ENCODE results near the gene KMT5B. TPM values are rescaled to one million over a fixed set of nuclear protein-coding genes. Genes with fewer than 3 reads are reported as not detected.

The KMT5B gene
- total RNA-seq, 1 experiment from 2014 or later, result 43.8 TPM

DNA sequence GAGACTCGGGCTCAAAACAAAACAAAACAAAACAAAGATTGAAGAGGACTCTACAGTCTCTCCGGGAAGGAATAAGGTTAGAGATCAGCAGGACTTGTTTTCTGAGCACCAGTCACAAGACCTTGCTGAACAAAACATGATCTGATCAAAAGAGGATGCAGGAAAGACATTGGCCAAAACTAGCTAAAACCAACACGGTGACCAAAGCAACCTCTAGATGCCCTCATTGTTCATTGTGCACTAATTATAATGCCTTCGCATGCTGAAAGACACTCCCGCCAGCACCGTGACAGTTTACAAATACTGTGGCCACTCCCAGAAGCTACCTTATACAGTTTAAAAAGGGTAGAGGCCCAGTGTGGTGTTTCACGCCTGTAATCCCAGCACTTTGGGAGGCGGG is 76.2 kb downstream of the KMT5B start (continued):
- TF ChIP-seq, protein P1, sequence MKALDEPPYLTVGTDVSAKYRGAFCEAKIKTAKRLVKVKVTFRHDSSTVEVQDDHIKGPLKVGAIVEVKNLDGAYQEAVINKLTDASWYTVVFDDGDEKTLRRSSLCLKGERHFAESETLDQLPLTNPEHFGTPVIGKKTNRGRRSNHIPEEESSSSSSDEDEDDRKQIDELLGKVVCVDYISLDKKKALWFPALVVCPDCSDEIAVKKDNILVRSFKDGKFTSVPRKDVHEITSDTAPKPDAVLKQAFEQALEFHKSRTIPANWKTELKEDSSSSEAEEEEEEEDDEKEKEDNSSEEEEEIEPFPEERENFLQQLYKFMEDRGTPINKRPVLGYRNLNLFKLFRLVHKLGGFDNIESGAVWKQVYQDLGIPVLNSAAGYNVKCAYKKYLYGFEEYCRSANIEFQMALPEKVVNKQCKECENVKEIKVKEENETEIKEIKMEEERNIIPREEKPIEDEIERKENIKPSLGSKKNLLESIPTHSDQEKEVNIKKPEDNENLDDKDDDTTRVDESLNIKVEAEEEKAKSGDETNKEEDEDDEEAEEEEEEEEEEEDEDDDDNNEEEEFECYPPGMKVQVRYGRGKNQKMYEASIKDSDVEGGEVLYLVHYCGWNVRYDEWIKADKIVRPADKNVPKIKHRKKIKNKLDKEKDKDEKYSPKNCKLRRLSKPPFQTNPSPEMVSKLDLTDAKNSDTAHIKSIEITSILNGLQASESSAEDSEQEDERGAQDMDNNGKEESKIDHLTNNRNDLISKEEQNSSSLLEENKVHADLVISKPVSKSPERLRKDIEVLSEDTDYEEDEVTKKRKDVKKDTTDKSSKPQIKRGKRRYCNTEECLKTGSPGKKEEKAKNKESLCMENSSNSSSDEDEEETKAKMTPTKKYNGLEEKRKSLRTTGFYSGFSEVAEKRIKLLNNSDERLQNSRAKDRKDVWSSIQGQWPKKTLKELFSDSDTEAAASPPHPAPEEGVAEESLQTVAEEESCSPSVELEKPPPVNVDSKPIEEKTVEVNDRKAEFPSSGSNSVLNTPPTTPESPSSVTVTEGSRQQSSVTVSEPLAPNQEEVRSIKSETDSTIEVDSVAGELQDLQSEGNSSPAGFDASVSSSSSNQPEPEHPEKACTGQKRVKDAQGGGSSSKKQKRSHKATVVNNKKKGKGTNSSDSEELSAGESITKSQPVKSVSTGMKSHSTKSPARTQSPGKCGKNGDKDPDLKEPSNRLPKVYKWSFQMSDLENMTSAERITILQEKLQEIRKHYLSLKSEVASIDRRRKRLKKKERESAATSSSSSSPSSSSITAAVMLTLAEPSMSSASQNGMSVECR (CRISPR knock-in tag; IDR thresholded peaks at IDR 0.05; ENCODE audit: borderline replicate concordance), result no peak
- TF ChIP-seq RELA (CRISPR knock-in tag; IDR thresholded peaks at IDR 0.05; ENCODE audit: borderline replicate concordance), result no peak

DNA sequence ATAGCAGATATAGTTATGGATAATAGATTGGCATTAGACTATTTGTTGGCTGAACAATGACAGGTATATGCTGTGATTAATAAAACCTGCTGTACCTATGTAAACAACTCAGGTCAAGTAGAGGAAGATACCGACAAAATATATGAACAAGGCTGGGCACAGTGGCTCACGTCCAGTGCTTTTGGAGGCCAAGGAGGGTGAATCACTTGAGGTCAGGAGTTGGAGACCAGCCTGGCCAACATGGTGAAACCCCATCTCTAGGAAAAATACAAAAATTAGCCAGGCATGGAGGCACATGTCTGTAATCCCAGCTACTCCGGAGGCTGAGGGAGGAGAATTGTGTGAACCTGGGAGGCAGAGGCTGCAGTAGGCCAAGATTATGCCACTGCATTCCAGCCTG is 77.9 kb downstream of the KMT5B start:
- Mint-ChIP-seq H3K4me3 (no peak overlapping the region), H3K27me3 (ENCODE audit: low read depth) (peaks cover 11% of the 10 kb centered on the region), H3K4me1 (0 out of 2 replicates have a peak, but pooled peaks cover 4% of the 10 kb centered on the region), H3K27ac (no peak overlapping the region), H3K36me3 (peaks cover 47% of the 10 kb centered on the region), H3K9me3 (peaks cover 48% of the 10 kb centered on the region)
- DNase-seq (ENCODE audit: low spot score) (no peak), ATAC-seq (no peak)
- ChIA-PET POLR2A (no interaction called here), CTCF (no interaction called here)
- TF ChIP-seq, protein P2, sequence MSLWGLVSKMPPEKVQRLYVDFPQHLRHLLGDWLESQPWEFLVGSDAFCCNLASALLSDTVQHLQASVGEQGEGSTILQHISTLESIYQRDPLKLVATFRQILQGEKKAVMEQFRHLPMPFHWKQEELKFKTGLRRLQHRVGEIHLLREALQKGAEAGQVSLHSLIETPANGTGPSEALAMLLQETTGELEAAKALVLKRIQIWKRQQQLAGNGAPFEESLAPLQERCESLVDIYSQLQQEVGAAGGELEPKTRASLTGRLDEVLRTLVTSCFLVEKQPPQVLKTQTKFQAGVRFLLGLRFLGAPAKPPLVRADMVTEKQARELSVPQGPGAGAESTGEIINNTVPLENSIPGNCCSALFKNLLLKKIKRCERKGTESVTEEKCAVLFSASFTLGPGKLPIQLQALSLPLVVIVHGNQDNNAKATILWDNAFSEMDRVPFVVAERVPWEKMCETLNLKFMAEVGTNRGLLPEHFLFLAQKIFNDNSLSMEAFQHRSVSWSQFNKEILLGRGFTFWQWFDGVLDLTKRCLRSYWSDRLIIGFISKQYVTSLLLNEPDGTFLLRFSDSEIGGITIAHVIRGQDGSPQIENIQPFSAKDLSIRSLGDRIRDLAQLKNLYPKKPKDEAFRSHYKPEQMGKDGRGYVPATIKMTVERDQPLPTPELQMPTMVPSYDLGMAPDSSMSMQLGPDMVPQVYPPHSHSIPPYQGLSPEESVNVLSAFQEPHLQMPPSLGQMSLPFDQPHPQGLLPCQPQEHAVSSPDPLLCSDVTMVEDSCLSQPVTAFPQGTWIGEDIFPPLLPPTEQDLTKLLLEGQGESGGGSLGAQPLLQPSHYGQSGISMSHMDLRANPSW (CRISPR knock-in tag; conservative IDR thresholded peaks at IDR 0.05; ENCODE audit: low read depth), result no peak
- TF ChIP-seq GTF2I (CRISPR knock-in tag; conservative IDR thresholded peaks at IDR 0.05) (no peak), KAT7 (CRISPR knock-in tag; IDR thresholded peaks at IDR 0.05; ENCODE audit: borderline replicate concordance) (no peak), EMX1 (CRISPR knock-in tag; IDR thresholded peaks at IDR 0.05) (no peak), GABPB1 (CRISPR knock-in tag; IDR thresholded peaks at IDR 0.05) (no peak), ZNF416 (CRISPR knock-in tag; IDR thresholded peaks at IDR 0.05) (no peak), GRHL2 (CRISPR knock-in tag; IDR thresholded peaks at IDR 0.05; ENCODE audit: insufficient replicate concordance, severe bottlenecking) (no peak), TEAD4 (CRISPR knock-in tag; IDR thresholded peaks at IDR 0.05) (no peak), ESRRA (CRISPR knock-in tag; IDR thresholded peaks at IDR 0.05; ENCODE audit: borderline replicate concordance) (no peak), ZNF423 (CRISPR knock-in tag; IDR thresholded peaks at IDR 0.05) (no peak), FOXK1 (CRISPR knock-in tag; IDR thresholded peaks at IDR 0.05) (no peak), SOX15 (CRISPR knock-in tag; IDR thresholded peaks at IDR 0.05) (no peak), ZNF317 (CRISPR knock-in tag; IDR thresholded peaks at IDR 0.05; ENCODE audit: borderline replicate concordance, low read depth) (no peak), ZNF232 (CRISPR knock-in tag; IDR thresholded peaks at IDR 0.05) (no peak)
- TF ChIP-seq, protein P3, sequence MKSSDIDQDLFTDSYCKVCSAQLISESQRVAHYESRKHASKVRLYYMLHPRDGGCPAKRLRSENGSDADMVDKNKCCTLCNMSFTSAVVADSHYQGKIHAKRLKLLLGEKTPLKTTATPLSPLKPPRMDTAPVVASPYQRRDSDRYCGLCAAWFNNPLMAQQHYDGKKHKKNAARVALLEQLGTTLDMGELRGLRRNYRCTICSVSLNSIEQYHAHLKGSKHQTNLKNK (CRISPR knock-in tag; IDR thresholded peaks at IDR 0.05), result no peak
- TF ChIP-seq, protein P4, sequence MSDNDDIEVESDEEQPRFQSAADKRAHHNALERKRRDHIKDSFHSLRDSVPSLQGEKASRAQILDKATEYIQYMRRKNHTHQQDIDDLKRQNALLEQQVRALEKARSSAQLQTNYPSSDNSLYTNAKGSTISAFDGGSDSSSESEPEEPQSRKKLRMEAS (CRISPR knock-in tag; IDR thresholded peaks at IDR 0.05), result no peak
- TF ChIP-seq, protein P5, sequence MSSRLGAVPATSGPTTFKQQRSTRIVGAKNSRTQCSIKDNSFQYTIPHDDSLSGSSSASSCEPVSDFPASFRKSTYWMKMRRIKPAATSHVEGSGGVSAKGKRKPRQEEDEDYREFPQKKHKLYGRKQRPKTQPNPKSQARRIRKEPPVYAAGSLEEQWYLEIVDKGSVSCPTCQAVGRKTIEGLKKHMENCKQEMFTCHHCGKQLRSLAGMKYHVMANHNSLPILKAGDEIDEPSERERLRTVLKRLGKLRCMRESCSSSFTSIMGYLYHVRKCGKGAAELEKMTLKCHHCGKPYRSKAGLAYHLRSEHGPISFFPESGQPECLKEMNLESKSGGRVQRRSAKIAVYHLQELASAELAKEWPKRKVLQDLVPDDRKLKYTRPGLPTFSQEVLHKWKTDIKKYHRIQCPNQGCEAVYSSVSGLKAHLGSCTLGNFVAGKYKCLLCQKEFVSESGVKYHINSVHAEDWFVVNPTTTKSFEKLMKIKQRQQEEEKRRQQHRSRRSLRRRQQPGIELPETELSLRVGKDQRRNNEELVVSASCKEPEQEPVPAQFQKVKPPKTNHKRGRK (CRISPR knock-in tag; IDR thresholded peaks at IDR 0.05; ENCODE audit: borderline replicate concordance), result no peak
- TF ChIP-seq, protein P6, sequence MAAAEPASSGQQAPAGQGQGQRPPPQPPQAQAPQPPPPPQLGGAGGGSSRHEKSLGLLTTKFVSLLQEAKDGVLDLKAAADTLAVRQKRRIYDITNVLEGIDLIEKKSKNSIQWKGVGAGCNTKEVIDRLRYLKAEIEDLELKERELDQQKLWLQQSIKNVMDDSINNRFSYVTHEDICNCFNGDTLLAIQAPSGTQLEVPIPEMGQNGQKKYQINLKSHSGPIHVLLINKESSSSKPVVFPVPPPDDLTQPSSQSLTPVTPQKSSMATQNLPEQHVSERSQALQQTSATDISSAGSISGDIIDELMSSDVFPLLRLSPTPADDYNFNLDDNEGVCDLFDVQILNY (CRISPR knock-in tag; IDR thresholded peaks at IDR 0.05), result no peak
- TF ChIP-seq, protein P7, sequence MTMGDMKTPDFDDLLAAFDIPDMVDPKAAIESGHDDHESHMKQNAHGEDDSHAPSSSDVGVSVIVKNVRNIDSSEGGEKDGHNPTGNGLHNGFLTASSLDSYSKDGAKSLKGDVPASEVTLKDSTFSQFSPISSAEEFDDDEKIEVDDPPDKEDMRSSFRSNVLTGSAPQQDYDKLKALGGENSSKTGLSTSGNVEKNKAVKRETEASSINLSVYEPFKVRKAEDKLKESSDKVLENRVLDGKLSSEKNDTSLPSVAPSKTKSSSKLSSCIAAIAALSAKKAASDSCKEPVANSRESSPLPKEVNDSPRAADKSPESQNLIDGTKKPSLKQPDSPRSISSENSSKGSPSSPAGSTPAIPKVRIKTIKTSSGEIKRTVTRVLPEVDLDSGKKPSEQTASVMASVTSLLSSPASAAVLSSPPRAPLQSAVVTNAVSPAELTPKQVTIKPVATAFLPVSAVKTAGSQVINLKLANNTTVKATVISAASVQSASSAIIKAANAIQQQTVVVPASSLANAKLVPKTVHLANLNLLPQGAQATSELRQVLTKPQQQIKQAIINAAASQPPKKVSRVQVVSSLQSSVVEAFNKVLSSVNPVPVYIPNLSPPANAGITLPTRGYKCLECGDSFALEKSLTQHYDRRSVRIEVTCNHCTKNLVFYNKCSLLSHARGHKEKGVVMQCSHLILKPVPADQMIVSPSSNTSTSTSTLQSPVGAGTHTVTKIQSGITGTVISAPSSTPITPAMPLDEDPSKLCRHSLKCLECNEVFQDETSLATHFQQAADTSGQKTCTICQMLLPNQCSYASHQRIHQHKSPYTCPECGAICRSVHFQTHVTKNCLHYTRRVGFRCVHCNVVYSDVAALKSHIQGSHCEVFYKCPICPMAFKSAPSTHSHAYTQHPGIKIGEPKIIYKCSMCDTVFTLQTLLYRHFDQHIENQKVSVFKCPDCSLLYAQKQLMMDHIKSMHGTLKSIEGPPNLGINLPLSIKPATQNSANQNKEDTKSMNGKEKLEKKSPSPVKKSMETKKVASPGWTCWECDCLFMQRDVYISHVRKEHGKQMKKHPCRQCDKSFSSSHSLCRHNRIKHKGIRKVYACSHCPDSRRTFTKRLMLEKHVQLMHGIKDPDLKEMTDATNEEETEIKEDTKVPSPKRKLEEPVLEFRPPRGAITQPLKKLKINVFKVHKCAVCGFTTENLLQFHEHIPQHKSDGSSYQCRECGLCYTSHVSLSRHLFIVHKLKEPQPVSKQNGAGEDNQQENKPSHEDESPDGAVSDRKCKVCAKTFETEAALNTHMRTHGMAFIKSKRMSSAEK (CRISPR knock-in tag; IDR thresholded peaks at IDR 0.05; ENCODE audit: borderline replicate concordance), result no peak
